GM21825 (cell line): ENCODE data around the gene RANBP3.
"Not testable (repeated sequence)": the region's sequence is repeated elsewhere in the genome, so short reads cannot be mapped to it uniquely, and the experiment has no call there.

Experiments
- ATAC-seq: cut with Tn5 transposase; IDR thresholded peaks from one replicate; pipeline ENCODE4 v1.9.1; 2021; ENCODE audit warnings: mild to moderate bottlenecking, moderate library complexity; ENCODE audit not compliant: unreplicated experiment

Gene RANBP3

DNA sequence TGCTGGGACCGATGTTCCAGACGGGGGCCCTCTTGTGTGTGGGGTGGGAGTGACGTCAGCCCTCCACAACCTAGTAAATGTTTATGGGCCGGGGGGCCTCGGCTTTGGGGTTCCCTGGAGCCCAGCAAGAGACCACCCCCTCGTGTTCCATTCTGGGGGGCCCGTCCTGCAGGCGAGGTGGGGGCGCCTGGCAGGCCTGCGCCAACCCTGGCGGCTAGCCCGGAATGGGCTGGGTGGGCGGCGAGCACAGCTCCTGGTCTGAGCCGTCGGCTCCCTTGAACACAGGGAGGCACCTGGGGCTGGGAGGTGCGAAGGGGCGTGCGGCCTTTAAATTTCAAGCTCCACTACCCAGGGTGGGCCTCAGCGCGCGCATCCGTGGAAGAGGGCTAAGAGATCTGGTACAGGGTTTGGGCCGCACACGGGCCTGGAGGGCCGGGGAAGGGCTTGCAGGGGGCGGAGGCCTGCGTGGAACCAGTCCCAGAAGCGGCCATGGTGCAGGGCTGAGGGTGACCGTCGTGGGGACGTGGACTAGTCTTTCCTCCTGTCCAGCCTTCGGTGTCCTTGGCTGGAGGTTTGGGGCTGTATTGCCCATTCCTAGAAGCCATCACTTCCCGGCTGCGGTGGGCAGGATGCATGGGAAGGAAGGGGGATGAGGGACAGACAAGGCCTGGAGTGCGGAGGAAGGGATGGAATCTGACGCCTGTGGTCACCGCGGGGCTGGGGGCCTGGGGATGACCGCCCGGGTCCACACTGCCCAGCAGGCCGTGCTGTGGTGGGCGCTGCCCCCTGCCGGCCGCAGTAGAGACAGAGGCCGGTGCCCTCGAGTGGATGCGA is 85.8 kb downstream of the RANBP3 start:
- no peak for ATAC-seq

DNA sequence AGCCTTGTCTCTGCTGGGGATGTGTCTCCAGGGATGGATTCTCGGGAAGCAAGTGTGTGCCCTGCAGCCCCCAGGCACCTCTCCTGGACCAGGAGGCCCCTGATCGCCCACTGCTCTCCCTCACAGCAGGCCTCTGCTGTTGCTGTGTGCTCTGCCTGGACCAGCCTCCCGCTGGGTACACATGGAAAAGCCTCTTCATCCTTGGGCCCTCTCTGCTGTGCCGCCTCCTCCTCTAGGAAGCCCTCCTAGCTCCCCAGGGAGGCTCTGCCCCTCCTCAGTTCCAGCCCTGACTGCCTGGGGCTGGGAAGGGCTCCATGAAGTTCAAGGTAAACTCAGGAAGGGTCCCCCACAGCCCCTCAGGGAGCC is 86.4 kb downstream of the RANBP3 start:
- no peak for ATAC-seq

DNA sequence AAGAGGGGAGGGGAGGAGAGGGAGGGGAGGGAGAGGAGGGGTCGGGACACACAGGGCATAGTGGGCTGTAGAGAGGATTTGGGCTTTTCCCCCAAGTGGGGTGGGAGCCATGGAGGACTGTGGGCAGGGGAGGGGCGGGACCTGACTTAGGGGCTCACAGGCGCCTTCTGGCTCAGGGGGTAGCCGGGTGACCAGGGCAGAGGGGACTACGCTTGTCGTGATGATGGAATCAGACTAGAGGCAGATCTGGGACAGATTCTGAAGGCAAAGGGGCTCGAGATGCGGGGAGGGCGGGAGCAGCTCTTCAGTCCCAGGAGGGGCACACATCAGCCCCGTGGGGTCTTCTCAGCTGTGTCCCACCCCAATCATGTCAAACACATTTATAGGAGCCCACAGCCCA is 87.8 kb downstream of the RANBP3 start:
- ATAC-seq, result no peak

DNA sequence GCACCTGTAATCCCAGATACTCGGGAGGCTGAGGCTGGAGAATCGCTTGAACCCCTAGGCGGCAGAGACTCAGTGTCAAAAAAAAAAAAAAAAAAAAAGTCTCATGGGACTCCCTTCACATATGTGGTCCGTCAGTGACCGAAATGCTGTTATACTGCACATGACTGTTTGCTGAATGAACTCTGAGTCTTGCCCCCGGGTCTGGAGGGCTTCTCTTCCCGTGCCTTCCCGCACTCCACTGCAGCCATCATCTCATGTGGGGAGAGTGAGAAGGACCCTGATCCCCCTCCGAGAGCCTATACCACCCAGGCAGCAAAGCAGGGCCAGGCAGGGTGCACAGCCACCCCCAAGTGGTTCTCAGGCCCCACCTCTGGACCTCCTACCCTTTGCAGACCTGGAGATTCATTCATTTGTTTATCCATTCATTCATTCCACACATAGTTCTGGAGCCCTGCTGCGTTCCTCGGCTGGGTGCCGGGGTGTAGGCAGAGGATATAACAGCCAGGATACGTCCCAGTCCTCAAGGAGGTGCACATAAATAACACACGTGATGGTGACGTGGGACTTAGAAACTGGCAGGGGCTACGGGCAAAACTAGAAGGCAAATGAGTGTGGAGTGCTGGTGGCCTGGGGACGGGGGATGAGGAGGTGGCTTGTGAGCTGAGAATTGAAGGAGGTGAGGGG is 88.5 kb downstream of the RANBP3 start:
- no peak for ATAC-seq

DNA sequence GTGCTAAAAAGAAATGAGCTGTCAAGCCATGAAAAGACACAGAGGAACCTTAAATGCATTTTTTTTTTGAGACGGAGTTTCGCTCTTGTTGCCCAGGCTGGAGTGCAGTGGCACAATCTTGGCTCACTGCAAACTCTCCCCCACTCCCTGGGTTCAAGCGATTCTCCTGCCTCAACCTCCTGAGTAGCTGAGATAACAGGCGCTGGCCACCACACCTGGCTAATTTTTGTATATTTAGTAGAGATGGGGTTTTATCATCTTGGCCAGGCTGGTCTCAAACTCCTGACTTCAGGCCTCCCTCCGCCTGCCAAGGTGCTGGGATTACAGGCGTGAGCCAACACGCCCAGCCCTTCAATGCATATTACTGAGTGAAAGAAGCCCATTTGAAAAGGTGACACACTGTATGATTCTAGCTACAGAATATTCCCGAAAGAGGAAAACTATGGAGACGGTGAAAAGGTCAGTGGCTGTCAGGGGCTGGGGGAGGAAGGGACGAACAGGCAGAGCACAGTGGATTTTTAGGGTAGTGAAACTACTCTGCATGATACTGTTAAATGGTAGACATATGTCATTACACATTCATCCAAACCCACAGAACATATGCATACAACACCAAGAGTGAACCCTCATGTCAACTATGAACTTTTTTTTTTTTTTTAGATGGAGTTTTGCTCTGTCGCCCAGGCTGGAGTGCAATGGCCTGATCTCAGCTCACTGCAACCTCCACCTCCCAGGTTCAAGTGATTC is 93.7 kb downstream of the RANBP3 start:
- not testable (repeated sequence) for ATAC-seq

GRCh38 chr19:5883157-5883873 is 94.6 kb downstream of the RANBP3 start:
- ATAC-seq, result not testable (repeated sequence)

DNA sequence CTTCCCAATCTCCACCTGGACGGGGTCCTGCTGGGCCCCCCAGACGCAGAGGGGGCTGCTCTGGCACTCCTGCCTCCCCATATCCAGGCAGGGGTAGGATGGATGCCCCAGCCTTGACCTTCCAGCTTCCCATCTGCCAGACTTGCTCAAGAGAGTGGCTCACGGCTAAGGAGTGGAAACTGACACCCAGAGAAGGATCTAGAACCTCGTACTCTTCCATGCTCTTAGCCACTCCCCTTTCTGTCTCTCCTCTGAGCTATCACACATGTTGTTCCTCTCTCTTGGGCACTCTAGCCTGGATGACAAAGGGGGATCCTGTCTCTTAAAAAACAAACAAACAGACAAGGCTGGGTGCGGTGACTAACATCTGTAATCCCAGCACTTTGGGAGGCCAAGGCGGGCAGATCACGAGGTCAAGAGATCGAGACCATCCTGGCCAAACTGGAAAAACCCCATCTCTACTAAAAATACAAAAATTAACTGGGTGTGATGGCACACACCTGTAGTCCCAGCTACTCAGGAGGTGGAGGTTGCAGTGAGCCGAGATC is 95.4 kb downstream of the RANBP3 start:
- no peak for ATAC-seq

- no peak for ATAC-seq
These were observed 96.2 kb downstream of the RANBP3 start for GRCh38 chr19:5881543-5882299.

DNA sequence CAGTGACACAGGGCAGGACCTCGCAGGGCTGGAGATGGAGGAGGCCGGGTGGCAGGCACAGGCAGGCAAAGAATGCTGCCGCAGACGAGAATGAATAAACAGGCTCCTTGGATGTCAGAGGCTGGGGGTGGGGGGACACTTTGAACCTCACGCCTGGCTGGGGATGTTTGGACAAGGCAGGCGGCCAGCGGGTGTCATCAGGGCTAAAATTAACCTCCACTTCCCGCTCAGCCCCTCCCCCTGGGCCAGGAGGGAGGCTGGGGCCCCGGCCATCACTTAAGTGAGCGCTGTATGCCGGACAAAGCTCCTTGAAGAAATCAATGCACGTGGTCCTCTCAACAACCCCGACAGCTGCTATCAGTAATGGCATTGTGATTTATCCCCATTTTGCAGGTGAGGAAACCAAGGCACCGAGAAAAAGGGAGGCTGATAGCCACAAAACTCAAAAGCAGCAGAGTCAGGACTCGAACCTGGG is 97.3 kb downstream of the RANBP3 start:
- no peak for ATAC-seq

- ATAC-seq, result no peak
These were observed 97.7 kb downstream of the RANBP3 start for GRCh38 chr19:5880196-5880595.

DNA sequence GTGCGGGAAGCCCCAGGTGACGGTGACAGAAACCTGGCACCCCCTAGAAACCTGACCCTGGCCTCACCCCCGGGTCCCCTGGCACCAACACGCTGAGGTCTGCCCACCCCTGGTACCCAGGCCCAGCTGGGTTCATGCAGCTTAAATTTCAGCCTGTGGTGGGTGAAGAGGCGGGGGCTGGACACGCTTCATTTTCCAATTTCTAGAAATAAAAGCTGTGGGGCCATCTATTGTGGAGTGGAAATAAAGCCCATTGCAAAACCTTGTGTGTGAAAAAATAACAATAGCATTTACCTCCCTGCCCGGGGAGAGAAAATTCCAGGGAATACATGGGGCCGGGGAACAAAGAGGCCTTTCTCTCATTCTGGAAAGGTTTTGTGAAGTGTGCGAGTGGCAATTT is 100.1 kb downstream of the RANBP3 start:
- no peak for ATAC-seq

GRCh38 chr19:5877427-5877826 is 100.5 kb downstream of the RANBP3 start:
- ATAC-seq, result no peak

GRCh38 chr19:5874496-5874895 is 103.4 kb downstream of the RANBP3 start:
- ATAC-seq, result not testable (repeated sequence)

DNA sequence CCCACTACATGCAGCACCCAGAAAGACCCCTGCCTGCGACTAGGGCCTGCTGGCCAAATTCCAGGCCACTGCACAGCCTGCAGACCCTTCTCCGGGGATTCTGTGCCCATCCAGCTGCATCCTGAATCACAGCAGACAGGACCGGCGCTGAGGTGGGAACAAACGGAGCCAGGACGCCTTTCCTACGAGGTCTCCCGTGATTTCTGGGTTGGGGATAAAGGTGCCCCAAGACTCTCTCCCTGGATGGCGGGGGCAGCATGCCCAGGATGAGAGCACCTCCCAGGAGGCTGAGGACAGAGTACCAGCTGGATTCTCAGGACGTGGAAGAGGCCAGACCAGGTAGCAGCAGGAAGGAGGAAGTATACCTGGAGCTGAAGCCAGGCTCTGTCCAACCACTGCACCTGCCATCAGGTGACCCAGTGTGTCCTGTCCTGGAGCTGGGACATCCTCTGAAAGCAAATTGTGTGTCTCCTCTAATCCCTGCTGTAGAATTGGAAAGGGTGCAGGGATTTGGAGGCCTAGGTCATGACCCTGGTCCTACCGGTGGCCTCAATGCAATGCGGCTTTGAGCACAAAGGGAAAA is 104.2 kb downstream of the RANBP3 start:
- no peak for ATAC-seq

DNA sequence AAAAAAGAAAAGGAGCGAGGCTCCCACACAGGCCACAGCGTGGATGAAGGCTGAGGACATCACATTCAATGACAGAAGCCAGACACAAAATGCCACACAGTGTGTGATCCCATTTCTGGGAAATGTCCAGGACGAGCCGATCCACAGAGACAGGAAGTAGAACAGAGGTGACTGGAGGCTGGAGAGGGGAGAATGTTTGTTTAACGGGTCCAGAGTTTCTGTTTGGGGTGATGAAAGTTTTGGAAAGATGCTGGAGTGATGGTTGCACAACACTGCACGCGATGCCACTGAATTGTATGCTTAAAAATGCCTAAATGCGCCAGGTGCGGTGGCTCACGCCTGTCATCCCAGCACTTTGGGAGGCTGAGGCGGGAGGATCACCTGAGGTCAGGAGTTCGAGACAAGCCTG is 107.0 kb downstream of the RANBP3 start:
- no peak for ATAC-seq

GRCh38 chr19:5867201-5868136 is 110.5 kb downstream of the RANBP3 start:
- ATAC-seq, result no peak
